ENCODE results near the gene OAS2. TPM values are rescaled to one million over a fixed set of nuclear protein-coding genes. Genes with fewer than 3 reads are reported as not detected.
"Not testable (repeated sequence)": the region's sequence is repeated elsewhere in the genome, so short reads cannot be mapped to it uniquely, and the experiment has no call there.

The OAS2 gene
- total RNA-seq, 2 donors from 2014 or later = 44.6 to 64.8 TPM

- Mint-ChIP-seq H3K4me1 (peaks cover 16% of the 10 kb centered on the region), H3K27me3 (no peaks in the 10 kb centered on the region), H3K27ac (no peak overlapping the region), H3K4me3 (no peak overlapping the region), H3K36me3 (ENCODE audit: low read depth) (peaks cover 20% of the 10 kb centered on the region), H3K9me3 (no peaks in the 10 kb centered on the region)
- ATAC-seq (replicated peaks) = no peak
Observed at GRCh38 chr12:112942572-112942971, 35.7 kb upstream of the OAS2 start.

GRCh38 chr12:112944024-112944690, 34.2 kb upstream of the OAS2 start:
- H3K9me3 Mint-ChIP-seq = no peaks in the 10 kb centered on the region
- no peak overlapping the region for H3K4me3 Mint-ChIP-seq
- no peak for ATAC-seq (replicated peaks)
- H3K36me3 Mint-ChIP-seq (ENCODE audit: low read depth) = peaks cover 36% of the 10 kb centered on the region
- peak overlapping the region; percentile 3 for H3K27ac Mint-ChIP-seq
- H3K4me1 Mint-ChIP-seq = peaks cover 6% of the 10 kb centered on the region
- no peaks in the 10 kb centered on the region for H3K27me3 Mint-ChIP-seq

GRCh38 chr12:112945515-112945914, 32.8 kb upstream of the OAS2 start:
- Mint-ChIP-seq H3K36me3 (ENCODE audit: low read depth) (peaks cover 50% of the 10 kb centered on the region), H3K9me3 (no peaks in the 10 kb centered on the region), H3K4me3 (no peak overlapping the region), H3K4me1 (no peaks in the 10 kb centered on the region), H3K27me3 (no peaks in the 10 kb centered on the region), H3K27ac (no peak overlapping the region)
- ATAC-seq (replicated peaks) = no peak

- Mint-ChIP-seq H3K4me3 (no peak overlapping the region), H3K9me3 (no peaks in the 10 kb centered on the region), H3K27ac (no peak overlapping the region), H3K27me3 (no peaks in the 10 kb centered on the region), H3K36me3 (ENCODE audit: low read depth) (peaks cover 59% of the 10 kb centered on the region), H3K4me1 (no peaks in the 10 kb centered on the region)
- no peak for ATAC-seq (replicated peaks)
Observed at GRCh38 chr12:112946236-112947000, 31.9 kb upstream of the OAS2 start.

GRCh38 chr12:112947314-112947713, 31.0 kb upstream of the OAS2 start:
- ATAC-seq (replicated peaks) = no peak
- Mint-ChIP-seq H3K4me1 (no peaks in the 10 kb centered on the region), H3K27me3 (no peaks in the 10 kb centered on the region), H3K27ac (no peak overlapping the region), H3K36me3 (ENCODE audit: low read depth) (peaks cover 68% of the 10 kb centered on the region), H3K4me3 (no peak overlapping the region), H3K9me3 (no peaks in the 10 kb centered on the region)

GRCh38 chr12:112947761-112948160, 30.6 kb upstream of the OAS2 start:
- Mint-ChIP-seq H3K4me1 (no peaks in the 10 kb centered on the region), H3K36me3 (ENCODE audit: low read depth) (peaks cover 72% of the 10 kb centered on the region), H3K27me3 (no peaks in the 10 kb centered on the region), H3K9me3 (no peaks in the 10 kb centered on the region), H3K27ac (no peak overlapping the region), H3K4me3 (no peak overlapping the region)
- no peak for ATAC-seq (replicated peaks)

- Mint-ChIP-seq H3K4me1 (no peaks in the 10 kb centered on the region), H3K9me3 (no peaks in the 10 kb centered on the region), H3K36me3 (ENCODE audit: low read depth) (peaks cover 79% of the 10 kb centered on the region), H3K27me3 (no peaks in the 10 kb centered on the region), H3K27ac (no peak overlapping the region), H3K4me3 (no peak overlapping the region)
- no peak for ATAC-seq (replicated peaks)
Observed at GRCh38 chr12:112948806-112949205, 29.5 kb upstream of the OAS2 start.

- Mint-ChIP-seq H3K36me3 (ENCODE audit: low read depth) (peaks cover 83% of the 10 kb centered on the region), H3K27me3 (no peaks in the 10 kb centered on the region), H3K4me3 (no peak overlapping the region), H3K4me1 (peaks cover 4% of the 10 kb centered on the region), H3K27ac (no peak overlapping the region), H3K9me3 (no peaks in the 10 kb centered on the region)
- ATAC-seq (replicated peaks) = no peak
Observed at GRCh38 chr12:112950701-112951100, 27.6 kb upstream of the OAS2 start.

GRCh38 chr12:112957125-112957524, 21.2 kb upstream of the OAS2 start:
- H3K27ac Mint-ChIP-seq; ATAC-seq (replicated peaks); H3K9me3 Mint-ChIP-seq; H3K27me3 Mint-ChIP-seq; H3K4me3 Mint-ChIP-seq: not testable (repeated sequence)
- H3K4me1 Mint-ChIP-seq = peaks cover 25% of the 10 kb centered on the region
- H3K36me3 Mint-ChIP-seq (ENCODE audit: low read depth) = peaks cover 88% of the 10 kb centered on the region

GRCh38 chr12:112961074-112961473, 17.2 kb upstream of the OAS2 start:
- peak overlapping the region; percentile 3 for H3K27ac Mint-ChIP-seq
- no peak overlapping the region for H3K4me3 Mint-ChIP-seq
- H3K27me3 Mint-ChIP-seq = no peaks in the 10 kb centered on the region
- peaks cover 21% of the 10 kb centered on the region for H3K4me1 Mint-ChIP-seq
- peaks cover 85% of the 10 kb centered on the region for H3K36me3 Mint-ChIP-seq (ENCODE audit: low read depth)
- ATAC-seq (replicated peaks) = peak; percentile 57
- H3K9me3 Mint-ChIP-seq = no peaks in the 10 kb centered on the region

- H3K4me3 Mint-ChIP-seq = no peak overlapping the region
- ATAC-seq (replicated peaks) = no peak
- no peaks in the 10 kb centered on the region for H3K9me3 Mint-ChIP-seq
- peaks cover 85% of the 10 kb centered on the region for H3K36me3 Mint-ChIP-seq (ENCODE audit: low read depth)
- peak overlapping the region; percentile 3 for H3K27ac Mint-ChIP-seq
- H3K4me1 Mint-ChIP-seq = peaks cover 17% of the 10 kb centered on the region
- no peaks in the 10 kb centered on the region for H3K27me3 Mint-ChIP-seq
Observed at GRCh38 chr12:112961536-112961935, 16.8 kb upstream of the OAS2 start.

GRCh38 chr12:112962561-112962960, 15.8 kb upstream of the OAS2 start:
- Mint-ChIP-seq H3K36me3 (ENCODE audit: low read depth) (peaks cover 79% of the 10 kb centered on the region), H3K27me3 (no peaks in the 10 kb centered on the region), H3K4me3 (no peak overlapping the region), H3K27ac (peak overlapping the region; percentile 55), H3K9me3 (no peaks in the 10 kb centered on the region), H3K4me1 (peaks cover 10% of the 10 kb centered on the region)
- ATAC-seq (replicated peaks) = no peak

GRCh38 chr12:112963227-112963861, 15.0 kb upstream of the OAS2 start:
- Mint-ChIP-seq H3K4me1 (peaks cover 10% of the 10 kb centered on the region), H3K27ac (peak overlapping the region; percentile 16), H3K9me3 (no peaks in the 10 kb centered on the region), H3K36me3 (ENCODE audit: low read depth) (peaks cover 78% of the 10 kb centered on the region), H3K4me3 (no peak overlapping the region), H3K27me3 (no peaks in the 10 kb centered on the region)
- no peak for ATAC-seq (replicated peaks)

GRCh38 chr12:112964067-112964670, 14.2 kb upstream of the OAS2 start:
- H3K27ac Mint-ChIP-seq = peak overlapping the region; percentile 16
- no peaks in the 10 kb centered on the region for H3K27me3 Mint-ChIP-seq
- H3K36me3 Mint-ChIP-seq (ENCODE audit: low read depth) = peaks cover 81% of the 10 kb centered on the region
- H3K4me1 Mint-ChIP-seq = peaks cover 10% of the 10 kb centered on the region
- no peak overlapping the region for H3K4me3 Mint-ChIP-seq
- ATAC-seq (replicated peaks) = no peak
- no peaks in the 10 kb centered on the region for H3K9me3 Mint-ChIP-seq

Data from activated T-helper 17 cell treated with anti-CD3 and anti-CD28 coated beads, Interleukin-2, amount 50 U/mL, for 72 hours (primary cell).